ENCODE measurements around the gene LINC00237.

GRCh38 chr20:21052686-21053001 is 53.5 kb downstream of the LINC00237 start:
- TF ChIP-seq CTCF (IDR thresholded peaks at IDR 0.05; ENCODE audit: low read depth, low read length, missing input control) (no peak), GABPA (IDR thresholded peaks at IDR 0.05 in 1 of 2, conservative IDR thresholded peaks at IDR 0.05 in 1 of 2) (no peak), EGR1 (IDR thresholded peaks at IDR 0.05; ENCODE audit: low read depth in 2 of 2) (no peak), SP1 (IDR thresholded peaks at IDR 0.05) (no peak), REST (IDR thresholded peaks at IDR 0.05) (no peak), RXRA (IDR thresholded peaks at IDR 0.05) (no peak), RAD21 (IDR thresholded peaks at IDR 0.05) (no peak)
